MM.1S (cell line): ENCODE measurements around the gene CRIP3.
A peak's percentile ranks its signal among the peaks of the same experiment; 100 is the strongest.

Experiments used
- EZH2 ChIP-seq: fragments of 300-600 bp; sonication (generic); optimal IDR thresholded peaks from 2 replicates; pipeline ENCODE3; 2017; ENCODE audit warnings: low read depth, mild to moderate bottlenecking, antibody characterized with exemption, low read length, mixed read lengths
- EZH2phosphoT487 ChIP-seq: fragments of 300-600 bp; sonication (generic); IDR thresholded peaks from 2 replicates; pipeline ENCODE4 v1.6.1; 2018; ENCODE audit warnings: antibody characterized with exemption, low read length
- TF ChIP-seq, protein P1 (sequence below): fragments of 300-600 bp; sonication (generic); IDR thresholded peaks from 2 replicates; pipeline ENCODE4 v1.5.1; 2016; ENCODE audit warnings: antibody characterized with exemption, low read length, mixed read lengths

DNA sequence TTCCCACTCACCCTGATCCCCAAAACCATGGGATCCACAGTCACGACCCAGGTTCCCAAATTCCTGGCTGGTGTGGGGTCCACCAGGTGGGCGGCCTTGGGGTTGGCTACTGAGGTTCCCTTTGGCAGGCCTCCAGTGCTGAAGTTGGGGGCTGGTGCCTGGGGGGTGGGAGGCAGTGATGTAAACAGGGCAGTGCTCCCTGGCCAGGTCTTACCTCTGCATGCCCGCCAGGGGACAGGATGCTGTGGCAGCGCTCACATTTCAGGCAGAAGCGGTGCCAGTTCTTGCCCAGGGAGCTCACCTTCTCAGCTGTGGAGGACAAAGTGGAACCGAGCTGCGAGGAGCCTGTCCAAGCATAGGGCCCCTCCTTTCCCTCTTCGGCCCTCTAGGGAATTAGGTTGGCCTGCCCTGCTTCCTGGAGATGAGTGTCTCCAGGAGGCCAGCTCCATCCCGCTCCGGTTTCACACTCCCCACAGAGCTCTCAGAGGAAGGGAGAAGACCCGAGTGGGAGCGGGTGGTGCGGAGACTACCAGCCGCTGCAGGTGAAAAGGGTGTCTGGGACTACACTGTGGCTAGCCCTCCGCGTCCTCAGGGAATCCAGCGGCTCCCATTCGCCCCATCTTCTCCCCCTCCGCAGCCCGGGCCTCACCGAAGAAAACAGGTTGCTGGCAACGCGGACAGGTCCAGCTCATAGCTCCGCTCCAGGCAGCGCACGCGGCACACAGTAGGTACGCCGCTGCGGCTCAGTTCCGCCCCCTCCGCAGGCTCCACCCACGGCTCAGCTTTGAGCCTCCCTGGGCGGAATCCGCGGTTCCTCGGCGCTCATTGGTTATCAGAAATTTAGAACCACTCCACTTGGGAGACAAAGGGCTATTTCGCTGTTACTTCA lies at the start of gene CRIP3:
- TF ChIP-seq, protein P1, sequence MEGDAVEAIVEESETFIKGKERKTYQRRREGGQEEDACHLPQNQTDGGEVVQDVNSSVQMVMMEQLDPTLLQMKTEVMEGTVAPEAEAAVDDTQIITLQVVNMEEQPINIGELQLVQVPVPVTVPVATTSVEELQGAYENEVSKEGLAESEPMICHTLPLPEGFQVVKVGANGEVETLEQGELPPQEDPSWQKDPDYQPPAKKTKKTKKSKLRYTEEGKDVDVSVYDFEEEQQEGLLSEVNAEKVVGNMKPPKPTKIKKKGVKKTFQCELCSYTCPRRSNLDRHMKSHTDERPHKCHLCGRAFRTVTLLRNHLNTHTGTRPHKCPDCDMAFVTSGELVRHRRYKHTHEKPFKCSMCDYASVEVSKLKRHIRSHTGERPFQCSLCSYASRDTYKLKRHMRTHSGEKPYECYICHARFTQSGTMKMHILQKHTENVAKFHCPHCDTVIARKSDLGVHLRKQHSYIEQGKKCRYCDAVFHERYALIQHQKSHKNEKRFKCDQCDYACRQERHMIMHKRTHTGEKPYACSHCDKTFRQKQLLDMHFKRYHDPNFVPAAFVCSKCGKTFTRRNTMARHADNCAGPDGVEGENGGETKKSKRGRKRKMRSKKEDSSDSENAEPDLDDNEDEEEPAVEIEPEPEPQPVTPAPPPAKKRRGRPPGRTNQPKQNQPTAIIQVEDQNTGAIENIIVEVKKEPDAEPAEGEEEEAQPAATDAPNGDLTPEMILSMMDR = peak; percentile 51
- TF ChIP-seq EZH2 (no peak), EZH2phosphoT487 (no peak)
